ENCODE measurements around the gene CADM2. TPM values are rescaled to one million over a fixed set of nuclear protein-coding genes. Genes with fewer than 3 reads are reported as not detected.

Gene CADM2
- total RNA-seq, 4 donors from 2014 or later, result 9.6 to 16.2 (median 11.5) TPM

- intact Hi-C loops (cut with DNase I), result no loop called here
- WGBS, result 57% methylated on average over 3 of the region's 3 CpGs
- Histone ChIP-seq H3K36me3 (no peaks in the 10 kb centered on the region), H3K27ac (replicated peaks in 1 of 4) (no peak overlapping the region), H3K9me3 (no peaks in the 10 kb centered on the region), H3K4me1 (no peaks in the 10 kb centered on the region), H3K4me3 (no peak overlapping the region), H3K27me3 (no peaks in the 10 kb centered on the region)
- DNase-seq (ENCODE audit: extremely low spot score), result no peak
- no peak for TF ChIP-seq EP300 (IDR thresholded peaks at IDR 0.05)
- no peak for TF ChIP-seq CTCF (IDR thresholded peaks at IDR 0.05)
- no peak for TF ChIP-seq POLR2AphosphoS5 (IDR thresholded peaks at IDR 0.05)
- no peak for TF ChIP-seq POLR2A (IDR thresholded peaks at IDR 0.05; ENCODE audit: low read depth)
These were observed 931.3 kb downstream of the CADM2 start for GRCh38 chr3:85890043-85890555.

- intact Hi-C loops (cut with DNase I), result no loop called here
- no peak overlapping the region for H3K4me3 ChIP-seq
- TF ChIP-seq POLR2AphosphoS5 (IDR thresholded peaks at IDR 0.05) (no peak), CTCF (IDR thresholded peaks at IDR 0.05) (no peak), POLR2A (IDR thresholded peaks at IDR 0.05; ENCODE audit: low read depth) (no peak), EP300 (IDR thresholded peaks at IDR 0.05) (no peak)
- H3K36me3 ChIP-seq, result no peaks in the 10 kb centered on the region
- H3K27me3 ChIP-seq, result no peaks in the 10 kb centered on the region
- no peak overlapping the region for H3K27ac ChIP-seq (replicated peaks in 1 of 4)
- no peak for DNase-seq (ENCODE audit: extremely low spot score)
- WGBS, result 61% methylated on average over 5 of the region's 5 CpGs
- no peaks in the 10 kb centered on the region for H3K4me1 ChIP-seq
- H3K9me3 ChIP-seq, result no peaks in the 10 kb centered on the region
These were observed 944.6 kb downstream of the CADM2 start for GRCh38 chr3:85903434-85903833.

GRCh38 chr3:85912980-85913379, 954.2 kb downstream of the CADM2 start:
- DNase-seq (ENCODE audit: extremely low spot score), result no peak
- Histone ChIP-seq H3K27me3 (no peaks in the 10 kb centered on the region), H3K4me3 (no peak overlapping the region), H3K36me3 (no peaks in the 10 kb centered on the region), H3K4me1 (no peaks in the 10 kb centered on the region), H3K27ac (replicated peaks in 1 of 4) (no peak overlapping the region), H3K9me3 (no peaks in the 10 kb centered on the region)
- 81% methylated on average over 2 of the region's 2 CpGs for WGBS
- TF ChIP-seq CTCF (IDR thresholded peaks at IDR 0.05), result no peak
- intact Hi-C loops (cut with DNase I), result no loop called here

GRCh38 chr3:85922374-85922773, 963.6 kb downstream of the CADM2 start:
- TF ChIP-seq CTCF (IDR thresholded peaks at IDR 0.05), result no peak
- TF ChIP-seq POLR2AphosphoS5 (IDR thresholded peaks at IDR 0.05), result no peak
- no peak for TF ChIP-seq EP300 (IDR thresholded peaks at IDR 0.05)
- TF ChIP-seq POLR2A (IDR thresholded peaks at IDR 0.05; ENCODE audit: low read depth), result no peak
- H3K9me3 ChIP-seq, result no peaks in the 10 kb centered on the region
- no peaks in the 10 kb centered on the region for H3K4me1 ChIP-seq
- no peaks in the 10 kb centered on the region for H3K36me3 ChIP-seq
- intact Hi-C loops (cut with DNase I), result no loop called here
- WGBS, result 94% methylated on average over 3 of the region's 3 CpGs
- no peak for DNase-seq (ENCODE audit: extremely low spot score)
- H3K27ac ChIP-seq (replicated peaks in 1 of 4), result no peak overlapping the region
- no peak overlapping the region for H3K4me3 ChIP-seq
- H3K27me3 ChIP-seq, result no peaks in the 10 kb centered on the region

GRCh38 chr3:85930718-85931117, 971.9 kb downstream of the CADM2 start:
- Histone ChIP-seq H3K27ac (replicated peaks in 1 of 4) (no peak overlapping the region), H3K9me3 (no peaks in the 10 kb centered on the region), H3K36me3 (no peaks in the 10 kb centered on the region), H3K4me1 (no peaks in the 10 kb centered on the region), H3K4me3 (no peak overlapping the region), H3K27me3 (no peaks in the 10 kb centered on the region)
- TF ChIP-seq CTCF (IDR thresholded peaks at IDR 0.05), result no peak
- no peak for TF ChIP-seq POLR2AphosphoS5 (IDR thresholded peaks at IDR 0.05)
- TF ChIP-seq EP300 (IDR thresholded peaks at IDR 0.05), result no peak
- no peak for TF ChIP-seq POLR2A (IDR thresholded peaks at IDR 0.05; ENCODE audit: low read depth)
- intact Hi-C loops (cut with DNase I), result no loop called here
- DNase-seq (ENCODE audit: extremely low spot score), result no peak
- 87% methylated on average over 1 of the region's 1 CpG for WGBS
